GM10266 (cell line): ENCODE data around the gene ARHGDIA.

Source experiments
- DNase-seq: peaks from one replicate; pipeline ENCODE4 v3.0.0; 2012; ENCODE audit errors: extremely low spot score
- CTCF ChIP-seq: IDR thresholded peaks from 2 replicates; pipeline ENCODE4 v1.5.1; 2012; ENCODE audit warnings: mild to moderate bottlenecking, low read depth; ENCODE audit not compliant: control insufficient read depth, insufficient read depth; ENCODE audit errors: missing control alignments

Gene ARHGDIA

DNA sequence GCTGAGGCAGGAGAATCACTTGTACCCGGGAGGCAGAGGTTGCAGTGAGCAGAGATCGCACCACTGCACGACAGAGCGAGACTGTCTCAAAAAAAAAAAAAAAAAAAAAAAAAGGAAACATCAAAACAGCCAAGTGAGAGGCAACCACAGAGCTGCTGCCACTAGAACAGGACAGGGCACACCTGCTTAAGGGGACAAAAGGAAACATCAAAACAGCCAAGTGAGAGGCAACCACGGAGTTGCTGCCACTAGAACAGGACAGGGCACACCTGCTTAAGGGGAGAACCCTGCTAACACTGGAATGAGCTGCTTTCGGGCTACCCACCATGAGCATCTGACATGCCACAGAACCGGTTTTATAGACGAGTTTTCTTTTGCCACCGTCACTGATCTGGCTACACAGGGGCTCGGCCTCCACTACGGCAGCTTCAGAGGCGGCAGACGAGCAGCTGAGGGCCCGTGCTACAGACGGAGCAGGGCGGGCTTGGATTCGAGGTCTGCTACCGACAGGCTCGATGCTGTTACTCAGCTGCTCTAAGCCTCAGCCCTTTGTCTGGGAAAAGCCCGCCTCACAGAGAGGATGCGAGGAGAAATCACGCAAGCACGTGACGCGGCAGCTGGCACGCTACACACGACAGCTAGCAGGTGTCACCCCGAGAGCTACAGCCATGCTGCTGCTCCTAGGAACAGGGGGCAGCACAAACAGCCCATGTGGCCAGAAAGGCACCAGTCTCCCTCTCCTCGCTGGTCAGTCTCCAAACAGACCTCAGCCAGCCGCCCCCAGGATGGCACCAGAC, 12.8 kb downstream of the ARHGDIA start:
- DNase-seq: no peak
- TF ChIP-seq CTCF: no peak

DNA sequence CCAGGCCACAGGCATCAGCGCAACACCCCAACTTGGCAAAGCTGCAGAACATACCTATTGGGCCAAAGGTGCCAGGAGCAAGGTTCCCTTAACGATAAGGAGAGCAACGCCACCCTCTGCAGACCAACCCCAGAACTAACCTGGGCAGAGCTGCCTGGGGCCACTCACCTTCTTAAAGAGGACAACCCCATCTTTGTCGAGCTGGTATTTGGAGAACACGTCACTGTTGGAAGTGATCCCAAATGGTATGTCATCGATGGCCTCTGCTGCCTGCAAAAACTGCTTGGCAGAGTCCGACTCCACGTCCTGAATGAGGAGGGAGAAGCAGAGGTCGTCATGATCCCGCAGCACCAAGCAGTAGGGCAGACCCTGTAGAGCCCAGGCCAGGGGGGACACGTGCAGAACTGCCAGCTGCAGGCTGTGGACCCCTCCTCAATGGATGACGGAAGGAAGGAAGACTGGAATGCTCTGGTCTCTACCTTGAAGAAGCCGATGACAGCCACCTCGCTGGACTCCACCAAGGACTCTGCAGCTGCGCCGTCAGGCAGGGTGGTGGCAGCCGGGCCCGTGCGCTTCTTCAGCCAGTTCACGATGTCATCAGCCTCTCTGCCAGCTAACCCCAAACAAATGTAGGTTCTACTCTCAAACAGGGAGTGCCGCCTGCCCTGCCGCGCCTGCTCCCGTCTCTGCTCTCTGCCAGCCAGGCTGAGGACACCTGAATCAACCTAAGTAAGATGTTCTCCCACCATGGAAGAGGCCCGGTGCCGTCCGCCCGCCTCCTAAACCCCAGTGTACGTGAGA, 16.0 kb downstream of the ARHGDIA start:
- peak; percentile 12 for TF ChIP-seq CTCF
- DNase-seq: no peak

GRCh38 chr17:81852237-81852636, 18.9 kb downstream of the ARHGDIA start:
- DNase-seq: no peak
- TF ChIP-seq CTCF: no peak

DNA sequence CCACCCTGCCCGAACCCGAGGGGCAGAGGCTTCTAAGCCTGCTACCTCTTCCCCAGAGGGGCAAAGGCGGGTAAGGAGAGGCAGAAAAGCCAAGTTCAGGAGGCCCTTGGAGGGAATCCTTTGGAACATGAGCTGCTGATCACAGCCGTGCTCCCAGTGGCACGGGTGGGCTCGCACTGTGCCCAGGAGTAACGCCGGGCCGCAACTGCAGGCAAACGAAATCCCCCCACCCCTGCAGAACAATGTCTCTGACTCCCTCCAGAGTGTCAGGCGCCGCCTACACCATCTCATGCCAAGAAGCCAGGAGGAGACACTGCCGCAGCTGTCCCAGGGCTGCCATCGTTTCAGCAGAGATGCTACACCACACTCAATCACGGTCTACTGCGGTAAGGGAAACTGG, 19.7 kb downstream of the ARHGDIA start:
- no peak for TF ChIP-seq CTCF
- no peak for DNase-seq

- no peak for DNase-seq
Observed at GRCh38 chr17:81849457-81849856, 21.7 kb downstream of the ARHGDIA start.

DNA sequence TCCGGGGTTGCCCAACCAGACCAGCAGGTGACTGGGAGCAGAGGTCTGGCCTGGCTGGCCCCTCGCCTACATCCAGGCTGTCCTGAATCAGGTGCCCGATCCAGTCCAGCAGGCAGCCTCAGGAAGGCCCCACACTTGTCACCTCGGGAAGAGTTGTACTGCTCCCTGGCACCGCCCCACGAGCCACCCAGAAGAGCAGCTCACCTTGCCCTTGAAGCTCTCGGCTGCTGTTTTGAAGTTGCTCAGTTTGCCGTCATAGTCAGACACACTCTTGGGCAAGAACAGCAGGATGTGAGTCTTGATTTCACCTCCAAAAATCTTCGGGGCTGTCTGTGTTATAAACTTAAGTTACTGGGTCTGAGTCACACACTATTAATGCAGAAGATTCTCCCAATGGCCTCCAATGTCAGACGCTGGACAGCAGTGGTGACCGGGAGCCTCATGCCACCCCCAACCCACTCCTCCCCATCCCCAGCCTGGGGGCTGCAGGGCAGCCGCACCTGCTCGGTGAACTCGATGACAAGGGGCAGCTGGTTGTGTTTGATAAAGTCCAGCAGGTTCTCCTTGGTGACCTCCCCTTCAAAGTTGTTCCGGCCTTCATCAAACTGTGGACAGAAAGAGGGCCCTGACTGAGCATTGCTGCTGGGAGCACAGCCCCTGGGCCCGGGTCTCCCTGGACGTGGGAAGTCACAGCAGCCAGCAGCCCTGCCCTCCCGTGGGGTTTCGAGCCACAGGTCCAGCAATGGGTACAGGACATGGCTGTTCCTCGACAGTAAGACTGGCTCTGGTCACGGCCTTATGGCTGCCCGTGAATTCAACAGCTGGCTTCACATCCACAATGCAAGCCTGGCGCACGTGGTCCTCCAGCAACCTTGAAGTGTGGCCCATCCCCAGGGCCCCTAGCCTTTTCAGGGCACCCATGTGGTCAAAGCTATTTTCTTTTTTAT, 24.1 kb downstream of the ARHGDIA start:
- no peak for TF ChIP-seq CTCF
- DNase-seq: no peak

More at GRCh38 chr17:81849457-81849856, 21.7 kb downstream of the ARHGDIA start:
- no peak for TF ChIP-seq CTCF
